Epithelial cell of esophagus (primary cell): ENCODE measurements around the gene PIGT.

ENCODE experiments used
- DNase-seq: peaks from one replicate; pipeline ENCODE4 v3.0.0; 2010; ENCODE audit warnings: low read depth
- H3K4me3 ChIP-seq: 2 replicates; pipeline ENCODE4 v1.5.1; 2011; ENCODE audit warnings: mild to moderate bottlenecking, low read length, control low read depth
- TF ChIP-seq, protein P1 (sequence below): IDR thresholded peaks from 2 replicates; pipeline ENCODE4 v1.5.1; 2011; ENCODE audit warnings: low read depth, mild to moderate bottlenecking, low read length, control low read depth, inconsistent platforms; ENCODE audit not compliant: insufficient read depth; ENCODE audit errors: missing control alignments

Gene PIGT

DNA sequence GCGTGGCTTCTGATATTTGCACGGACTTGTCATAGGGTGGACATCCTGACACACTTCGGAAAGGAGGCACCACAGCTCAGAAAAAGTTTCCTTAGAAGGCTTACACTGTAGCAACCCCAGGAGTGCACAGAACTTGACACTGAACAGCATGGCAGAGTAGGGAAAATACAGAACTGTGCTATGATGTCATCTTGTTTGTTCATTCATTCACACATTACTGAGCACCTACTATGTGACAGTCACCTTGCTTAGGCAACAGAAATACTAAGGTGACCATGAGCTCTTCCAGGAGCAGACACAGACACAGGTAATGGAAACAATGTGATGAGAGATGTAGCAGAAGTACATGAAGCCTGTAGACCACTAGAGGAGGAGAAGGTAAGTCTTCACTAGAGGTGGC, 2.5 kb upstream of the PIGT start:
- no peak for DNase-seq
- TF ChIP-seq, protein P1, sequence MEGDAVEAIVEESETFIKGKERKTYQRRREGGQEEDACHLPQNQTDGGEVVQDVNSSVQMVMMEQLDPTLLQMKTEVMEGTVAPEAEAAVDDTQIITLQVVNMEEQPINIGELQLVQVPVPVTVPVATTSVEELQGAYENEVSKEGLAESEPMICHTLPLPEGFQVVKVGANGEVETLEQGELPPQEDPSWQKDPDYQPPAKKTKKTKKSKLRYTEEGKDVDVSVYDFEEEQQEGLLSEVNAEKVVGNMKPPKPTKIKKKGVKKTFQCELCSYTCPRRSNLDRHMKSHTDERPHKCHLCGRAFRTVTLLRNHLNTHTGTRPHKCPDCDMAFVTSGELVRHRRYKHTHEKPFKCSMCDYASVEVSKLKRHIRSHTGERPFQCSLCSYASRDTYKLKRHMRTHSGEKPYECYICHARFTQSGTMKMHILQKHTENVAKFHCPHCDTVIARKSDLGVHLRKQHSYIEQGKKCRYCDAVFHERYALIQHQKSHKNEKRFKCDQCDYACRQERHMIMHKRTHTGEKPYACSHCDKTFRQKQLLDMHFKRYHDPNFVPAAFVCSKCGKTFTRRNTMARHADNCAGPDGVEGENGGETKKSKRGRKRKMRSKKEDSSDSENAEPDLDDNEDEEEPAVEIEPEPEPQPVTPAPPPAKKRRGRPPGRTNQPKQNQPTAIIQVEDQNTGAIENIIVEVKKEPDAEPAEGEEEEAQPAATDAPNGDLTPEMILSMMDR = no peak
- H3K4me3 ChIP-seq = no peak overlapping the region

DNA sequence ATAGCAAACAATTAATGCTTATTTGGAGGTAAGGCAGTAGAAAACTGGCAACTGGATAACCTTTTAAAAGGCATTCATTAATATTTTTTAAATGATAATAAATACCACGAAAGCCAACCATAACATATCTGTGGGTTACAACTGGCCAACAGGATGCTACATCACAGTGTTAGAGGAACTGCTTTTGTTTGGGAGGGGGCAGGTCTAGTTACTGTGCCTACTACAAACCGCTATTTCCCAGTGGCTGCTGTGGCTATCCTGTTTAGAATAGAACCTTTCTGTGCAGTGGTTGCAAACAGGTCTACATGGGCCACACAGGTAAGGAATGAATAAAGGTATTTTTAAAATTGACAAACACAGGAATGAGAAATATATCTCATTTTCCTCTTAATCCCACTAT, 976 bp downstream of the PIGT start:
- no peak for DNase-seq
- TF ChIP-seq, protein P1 = no peak
- H3K4me3 ChIP-seq = peak overlapping the region; percentile 92

DNA sequence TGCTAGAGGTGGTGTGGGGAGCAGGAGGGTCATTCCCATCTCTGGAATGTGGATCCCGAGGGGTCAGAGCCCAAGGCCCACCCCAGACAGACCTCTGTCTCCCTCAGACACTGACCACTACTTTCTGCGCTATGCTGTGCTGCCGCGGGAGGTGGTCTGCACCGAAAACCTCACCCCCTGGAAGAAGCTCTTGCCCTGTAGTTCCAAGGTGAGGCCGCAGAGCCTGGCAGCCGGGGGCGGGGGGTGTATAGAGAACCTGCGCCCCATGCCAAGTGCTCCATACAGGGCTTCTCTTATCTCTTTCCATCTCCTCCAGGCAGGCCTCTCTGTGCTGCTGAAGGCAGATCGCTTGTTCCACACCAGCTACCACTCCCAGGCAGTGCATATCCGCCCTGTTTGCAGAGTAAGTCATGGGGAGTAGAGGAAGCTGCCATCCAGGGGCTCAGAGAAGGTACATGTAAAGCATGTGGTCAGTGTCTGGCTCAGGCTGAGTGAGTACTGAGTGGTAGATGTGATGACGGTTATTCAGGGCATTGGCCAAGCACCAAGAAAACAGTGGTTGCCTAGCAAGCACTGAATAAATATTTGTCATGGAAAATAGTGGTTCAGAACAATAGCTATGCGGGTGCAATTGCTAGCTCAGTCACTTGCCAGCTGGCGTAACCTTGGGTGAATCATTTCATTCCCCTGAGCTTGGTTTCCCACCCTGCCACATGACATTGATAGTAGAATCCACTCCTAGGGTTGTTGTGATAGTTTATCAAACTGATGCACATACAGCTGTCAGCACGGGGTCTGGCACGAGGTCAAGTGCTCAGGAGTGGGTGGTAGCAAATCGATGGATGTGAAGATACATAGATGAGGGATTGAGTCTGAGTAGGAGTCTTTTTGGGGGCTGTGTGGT, 3.5 kb downstream of the PIGT start:
- TF ChIP-seq, protein P1 = no peak
- H3K4me3 ChIP-seq = no peak overlapping the region
- peak; percentile 99 for DNase-seq

DNA sequence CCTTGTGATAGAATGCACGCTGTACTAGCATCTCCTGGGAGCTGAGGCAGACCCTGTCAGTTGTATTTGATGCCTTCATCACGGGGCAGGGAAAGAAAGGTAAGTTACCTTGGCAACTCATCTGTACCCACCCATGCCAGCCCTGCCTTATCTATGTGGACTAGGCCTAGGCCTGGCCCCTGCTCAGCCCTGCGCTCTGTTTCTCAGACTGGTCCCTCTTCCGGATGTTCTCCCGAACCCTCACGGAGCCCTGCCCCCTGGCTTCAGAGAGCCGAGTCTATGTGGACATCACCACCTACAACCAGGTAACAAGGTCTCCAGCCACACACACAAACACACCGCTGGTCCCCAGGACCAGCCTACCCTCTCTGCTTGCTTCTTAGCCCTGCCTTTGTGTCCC, 4.2 kb downstream of the PIGT start:
- TF ChIP-seq, protein P1 = no peak
- no peak overlapping the region for H3K4me3 ChIP-seq
- no peak for DNase-seq

DNA sequence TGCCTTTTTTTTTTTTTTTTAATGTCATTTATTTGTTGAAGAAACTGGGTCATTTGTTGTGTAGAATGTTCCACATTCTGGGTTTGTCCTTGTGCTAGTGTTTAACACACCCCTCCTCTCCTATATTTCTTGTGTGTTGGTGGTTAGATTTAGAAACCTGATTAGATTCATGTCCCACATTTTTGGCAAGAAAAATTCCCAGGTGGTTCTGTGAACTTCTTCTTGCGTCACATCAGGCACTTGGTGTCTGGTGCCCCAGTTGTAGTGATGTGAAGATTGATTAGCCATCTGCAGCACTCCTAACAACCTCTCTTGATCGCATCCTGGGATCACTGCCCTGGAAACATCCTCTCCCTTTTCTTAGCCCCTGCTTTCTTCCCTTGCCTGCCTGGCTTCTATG, 7.8 kb downstream of the PIGT start:
- TF ChIP-seq, protein P1 = no peak
- no peak overlapping the region for H3K4me3 ChIP-seq
- no peak for DNase-seq

DNA sequence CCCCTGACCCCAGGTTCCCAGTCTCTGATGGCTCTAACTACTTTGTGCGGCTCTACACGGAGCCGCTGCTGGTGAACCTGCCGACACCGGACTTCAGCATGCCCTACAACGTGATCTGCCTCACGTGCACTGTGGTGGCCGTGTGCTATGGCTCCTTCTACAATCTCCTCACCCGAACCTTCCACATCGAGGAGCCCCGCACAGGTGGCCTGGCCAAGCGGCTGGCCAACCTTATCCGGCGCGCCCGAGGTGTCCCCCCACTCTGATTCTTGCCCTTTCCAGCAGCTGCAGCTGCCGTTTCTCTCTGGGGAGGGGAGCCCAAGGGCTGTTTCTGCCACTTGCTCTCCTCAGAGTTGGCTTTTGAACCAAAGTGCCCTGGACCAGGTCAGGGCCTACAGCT, 9.6 kb downstream of the PIGT start:
- DNase-seq = no peak
- TF ChIP-seq, protein P1 = no peak
- H3K4me3 ChIP-seq = no peak overlapping the region

DNA sequence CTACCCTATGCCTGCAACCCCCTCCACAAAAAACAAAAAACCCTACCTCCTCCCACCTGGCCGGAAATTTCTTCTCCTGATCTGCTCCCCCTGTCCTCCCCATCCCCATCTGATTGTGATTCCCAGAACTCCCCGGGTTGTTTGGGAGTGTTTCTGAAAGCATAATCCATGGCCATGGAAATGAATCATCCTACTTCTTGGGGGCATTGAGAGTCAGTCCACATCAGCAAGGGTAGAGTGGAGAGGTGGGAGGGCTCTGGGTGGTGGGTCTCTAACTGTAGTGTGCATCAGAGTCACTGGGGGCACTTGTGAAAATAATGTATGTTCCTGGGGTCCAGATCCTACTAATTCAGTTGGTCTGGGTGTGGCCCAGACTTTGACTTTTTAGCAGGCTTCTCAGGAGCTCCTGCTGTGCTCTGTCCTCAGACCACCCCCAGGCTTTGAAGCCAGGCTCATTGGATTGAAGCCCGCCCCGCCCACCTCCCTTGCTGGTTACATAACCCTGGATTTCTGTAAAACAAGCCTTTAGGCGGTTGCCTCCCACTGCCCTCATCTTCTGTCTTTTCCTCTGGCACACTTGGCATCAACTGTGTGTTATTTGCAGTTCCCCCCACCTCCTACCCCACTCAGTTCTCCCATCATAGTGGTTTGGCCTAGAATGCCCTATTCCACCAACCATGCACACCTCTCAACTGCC, 10.5 kb downstream of the PIGT start:
- no peak overlapping the region for H3K4me3 ChIP-seq
- TF ChIP-seq, protein P1 = no peak
- DNase-seq = no peak
